ENCODE data around the gene SLC6A19.

The SLC6A19 gene

GRCh38 chr5:1183424-1184162 lies 17.8 kb upstream of the SLC6A19 start:
- H2AFZ ChIP-seq (ENCODE audit: low read depth, low read length, severe bottlenecking), result no peak overlapping the region
- H3K79me2 ChIP-seq (ENCODE audit: insufficient read depth, low read length), result no peaks in the 10 kb centered on the region
- no peaks in the 10 kb centered on the region for H4K20me1 ChIP-seq (ENCODE audit: low read depth, low read length)
- H3K36me3 ChIP-seq (ENCODE audit: low read length), result no peaks in the 10 kb centered on the region
- no peak overlapping the region for H3K27ac ChIP-seq (ENCODE audit: low read depth, low read length)
- no peaks in the 10 kb centered on the region for H3K27me3 ChIP-seq (ENCODE audit: low read length)
- no peaks in the 10 kb centered on the region for H3F3A ChIP-seq (ENCODE audit: insufficient read depth)
- TF ChIP-seq EZH2phosphoT487 (conservative IDR thresholded peaks at IDR 0.05; ENCODE audit: low read length), result no peak
- TF ChIP-seq CTCF (IDR thresholded peaks at IDR 0.05; ENCODE audit: insufficient read depth, low read length, poor library complexity, severe bottlenecking), result no peak
- no peaks in the 10 kb centered on the region for H3K9me3 ChIP-seq (ENCODE audit: insufficient read depth, low read length)
- no peak overlapping the region for H3K4me3 ChIP-seq (ENCODE audit: insufficient read depth, low read length, poor library complexity, severe bottlenecking)
- no peak overlapping the region for H3K9ac ChIP-seq (ENCODE audit: low read length)
- no peaks in the 10 kb centered on the region for H3K9me2 ChIP-seq (replicated peaks; ENCODE audit: insufficient read depth, low read length)
- no peak overlapping the region for H3K4me2 ChIP-seq (ENCODE audit: low read depth, low read length, poor library complexity, severe bottlenecking)

- H3K27ac ChIP-seq (ENCODE audit: low read depth, low read length), result no peak overlapping the region
- TF ChIP-seq CTCF (IDR thresholded peaks at IDR 0.05; ENCODE audit: insufficient read depth, low read length, poor library complexity, severe bottlenecking) (no peak), EZH2phosphoT487 (conservative IDR thresholded peaks at IDR 0.05; ENCODE audit: low read length) (no peak)
- H3K9me2 ChIP-seq (replicated peaks; ENCODE audit: insufficient read depth, low read length), result no peaks in the 10 kb centered on the region
- H3K36me3 ChIP-seq (ENCODE audit: low read length), result no peaks in the 10 kb centered on the region
- H3F3A ChIP-seq (ENCODE audit: insufficient read depth), result no peaks in the 10 kb centered on the region
- no peak overlapping the region for H3K4me2 ChIP-seq (ENCODE audit: low read depth, low read length, poor library complexity, severe bottlenecking)
- H3K9me3 ChIP-seq (ENCODE audit: insufficient read depth, low read length), result no peaks in the 10 kb centered on the region
- H3K79me2 ChIP-seq (ENCODE audit: insufficient read depth, low read length), result no peaks in the 10 kb centered on the region
- no peak overlapping the region for H2AFZ ChIP-seq (ENCODE audit: low read depth, low read length, severe bottlenecking)
- no peaks in the 10 kb centered on the region for H3K27me3 ChIP-seq (ENCODE audit: low read length)
- no peak overlapping the region for H3K4me3 ChIP-seq (ENCODE audit: insufficient read depth, low read length, poor library complexity, severe bottlenecking)
- H4K20me1 ChIP-seq (ENCODE audit: low read depth, low read length), result no peaks in the 10 kb centered on the region
- H3K9ac ChIP-seq (ENCODE audit: low read length), result no peak overlapping the region
These were observed 17.3 kb upstream of the SLC6A19 start for GRCh38 chr5:1184163-1184470.

DNA sequence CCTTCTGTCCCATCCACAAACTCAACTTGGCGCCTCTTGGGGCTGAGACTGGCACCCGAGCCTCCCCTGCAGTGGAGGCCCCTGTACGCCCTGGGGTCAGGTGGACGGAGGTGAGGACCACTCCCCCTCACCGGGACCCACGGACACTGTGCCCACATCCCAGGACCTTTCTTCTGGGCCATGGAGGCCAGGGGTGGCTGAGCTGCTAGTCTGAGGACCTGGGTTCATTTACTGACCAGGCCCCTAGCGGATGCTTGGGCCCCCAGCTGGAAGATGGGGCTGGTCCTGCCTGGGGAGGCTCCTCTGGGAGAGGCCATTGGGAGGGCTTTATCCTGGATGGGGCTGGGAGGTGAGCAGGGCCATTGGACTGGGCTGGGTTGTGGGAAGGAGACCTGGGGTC lies 16.9 kb upstream of the SLC6A19 start:
- no peaks in the 10 kb centered on the region for H3K36me3 ChIP-seq (ENCODE audit: low read length)
- H3K4me3 ChIP-seq (ENCODE audit: insufficient read depth, low read length, poor library complexity, severe bottlenecking), result no peak overlapping the region
- H2AFZ ChIP-seq (ENCODE audit: low read depth, low read length, severe bottlenecking), result no peak overlapping the region
- H3K9ac ChIP-seq (ENCODE audit: low read length), result no peak overlapping the region
- H3F3A ChIP-seq (ENCODE audit: insufficient read depth), result no peaks in the 10 kb centered on the region
- no peaks in the 10 kb centered on the region for H3K27me3 ChIP-seq (ENCODE audit: low read length)
- no peak overlapping the region for H3K4me2 ChIP-seq (ENCODE audit: low read depth, low read length, poor library complexity, severe bottlenecking)
- H4K20me1 ChIP-seq (ENCODE audit: low read depth, low read length), result no peaks in the 10 kb centered on the region
- no peak overlapping the region for H3K27ac ChIP-seq (ENCODE audit: low read depth, low read length)
- no peaks in the 10 kb centered on the region for H3K79me2 ChIP-seq (ENCODE audit: insufficient read depth, low read length)
- no peaks in the 10 kb centered on the region for H3K9me3 ChIP-seq (ENCODE audit: insufficient read depth, low read length)
- TF ChIP-seq EZH2phosphoT487 (conservative IDR thresholded peaks at IDR 0.05; ENCODE audit: low read length) (no peak), CTCF (IDR thresholded peaks at IDR 0.05; ENCODE audit: insufficient read depth, low read length, poor library complexity, severe bottlenecking) (no peak)
- no peaks in the 10 kb centered on the region for H3K9me2 ChIP-seq (replicated peaks; ENCODE audit: insufficient read depth, low read length)

Measured in SU-DHL-6 (cell line).